Fibroblast of peridontal ligament (primary cell): Measurements from ENCODE around the gene IGFBP2.

Experiments
- DNase-seq: peaks from one replicate; pipeline ENCODE4 v3.0.0-alpha.2; 2010; ENCODE audit errors: extremely low read depth

The IGFBP2 gene

GRCh38 chr2:216702756-216703155 is 69.5 kb downstream of the IGFBP2 start:
- DNase-seq = no peak

- no peak for DNase-seq
Observed at GRCh38 chr2:216710551-216711301, 77.5 kb downstream of the IGFBP2 start.

GRCh38 chr2:216711348-216711747 is 78.1 kb downstream of the IGFBP2 start:
- no peak for DNase-seq

- DNase-seq = peak; percentile 94
Observed at GRCh38 chr2:216713691-216714336, 80.6 kb downstream of the IGFBP2 start.
